H1 (cell line): Measurements from ENCODE around the gene CDCA3. TPM values are rescaled to one million over a fixed set of nuclear protein-coding genes. Genes with fewer than 3 reads are reported as not detected.

Experiments used
- CTCF ChIA-PET: fragments of 300-600 bp; sonication (Branson Sonifier 250); formaldehyde crosslinking; loops from one replicate; lab custom pipeline; 2021; ENCODE audit not compliant: partially characterized antibody; lab: Charles Lee
- POLR2A ChIA-PET: fragments of 300-600 bp; sonication (Branson Sonifier 250); formaldehyde crosslinking; loops from one replicate; lab custom pipeline; 2021; ENCODE audit warnings: inconsistent platforms; ENCODE audit not compliant: partially characterized antibody; lab: Charles Lee
- DNase-seq, 2 experiments: peaks; one replicate each; pipeline versions ENCODE4 v3.0.0 to v3.0.0-alpha.2; 2010 to 2022; ENCODE audit warnings: low spot score in 2 of 2, low read depth in 1 of 2, mixed read lengths in 1 of 2
- FAIRE-seq: peaks from 2 replicates; lab custom pipeline; 2011; peaks lifted over from hg19 to GRCh38; lab: Jason Lieb, UNC
- H2AFZ ChIP-seq: 2 replicates; pipeline ENCODE4 v1.8.1; 2012; ENCODE audit warnings: low read length, inconsistent platforms
- H2AK5ac ChIP-seq: 2 replicates; pipeline ENCODE4 v1.6.1; 2013; ENCODE audit warnings: low read depth, low read length
- H2BK120ac ChIP-seq: replicated peaks from 2 replicates; pipeline ENCODE3; 2013; ENCODE audit warnings: low read depth, low read length, inconsistent platforms
- H2BK12ac ChIP-seq: 2 replicates; pipeline ENCODE4 v1.6.1; 2013; ENCODE audit warnings: low read depth, low read length
- H2BK15ac ChIP-seq: 2 replicates; pipeline ENCODE4 v1.6.1; 2013; ENCODE audit warnings: low read length
- H2BK20ac ChIP-seq: 2 replicates; pipeline ENCODE4 v1.6.1; 2013; ENCODE audit warnings: low read length
- H2BK5ac ChIP-seq: 2 replicates; pipeline ENCODE4 v1.6.1; 2013; ENCODE audit warnings: low read depth, low read length
- H3K14ac ChIP-seq: 2 replicates; pipeline ENCODE4 v1.6.1; 2013; ENCODE audit warnings: inconsistent platforms; ENCODE audit not compliant: insufficient read length
- H3K18ac ChIP-seq: 2 replicates; pipeline ENCODE4 v1.6.1; 2013; ENCODE audit warnings: low read length; ENCODE audit errors: extremely low read depth
- H3K23ac ChIP-seq: 2 replicates; pipeline ENCODE4 v1.6.1; 2013; ENCODE audit warnings: inconsistent platforms; ENCODE audit not compliant: insufficient read length
- H3K23me2 ChIP-seq: 2 replicates; pipeline ENCODE4 v1.6.1; 2013; ENCODE audit warnings: low read depth, low read length
- H3K27ac ChIP-seq: 2 replicates; pipeline ENCODE4 v1.6.1; 2011; ENCODE audit warnings: low read depth, low read length, inconsistent platforms
- H3K27me3 ChIP-seq, 4 experiments: replicated peaks in 1 of 4; 1 replicate in 1 of 4; 2 replicates in 3 of 4; pipeline versions ENCODE4 v1.6.1 to v1.8.1; 2011 to 2013; ENCODE audit warnings: low read length in 3 of 4, mild to moderate bottlenecking in 3 of 4, inconsistent platforms in 2 of 4, mixed read lengths in 2 of 4, moderate library complexity in 1 of 4; ENCODE audit not compliant: control insufficient read depth in 3 of 4, insufficient read depth in 3 of 4; ENCODE audit errors: extremely low read depth in 1 of 4
- H3K36me3 ChIP-seq, 4 experiments: 2 replicates each; pipeline versions ENCODE4 v1.6.1 to v1.8.1; 2011 to 2013; ENCODE audit warnings: mild to moderate bottlenecking in 4 of 4, low read length in 3 of 4, moderate library complexity in 2 of 4, control low read depth in 1 of 4, inconsistent platforms in 1 of 4; ENCODE audit not compliant: insufficient read depth in 4 of 4, control insufficient read depth in 2 of 4
- H3K4ac ChIP-seq: replicated peaks from 2 replicates; pipeline ENCODE3; 2013; ENCODE audit warnings: low read length, low read depth, mixed read lengths, inconsistent platforms; ENCODE audit not compliant: insufficient read length
- H3K4me1 ChIP-seq, 4 experiments: replicated peaks in 1 of 4; 1 replicate in 1 of 4; 2 replicates in 3 of 4; pipeline versions ENCODE4 v1.6.1 to v1.8.1; 2011 to 2013; ENCODE audit warnings: low read length in 3 of 4, inconsistent platforms in 2 of 4, mixed read lengths in 1 of 4; ENCODE audit not compliant: insufficient read depth in 4 of 4, control insufficient read depth in 3 of 4
- H3K4me2 ChIP-seq, 2 experiments: 2 replicates each; pipeline versions ENCODE4 v1.6.1 to v1.8.1; 2011 to 2013; ENCODE audit warnings: low read depth in 2 of 2, low read length in 2 of 2, control low read depth in 1 of 2, inconsistent platforms in 1 of 2, mild to moderate bottlenecking in 1 of 2; ENCODE audit not compliant: insufficient read depth in 1 of 2
- H3K4me3 ChIP-seq, 4 experiments: fragments of 200-600, 300-600 bp in 1 of 4; sonication (generic), shearing (Covaris generic), sonication (Bioruptor Twin) in 1 of 4; 2 replicates each; pipeline versions ENCODE4 v1.5.1 to v1.8.1; 2011 to 2016; ENCODE audit warnings: low read length in 4 of 4, low read depth in 3 of 4, control low read depth in 2 of 4, inconsistent platforms in 2 of 4, mild to moderate bottlenecking in 2 of 4, mixed read lengths in 1 of 4, moderate library complexity in 1 of 4; ENCODE audit not compliant: insufficient read depth in 2 of 4; ENCODE audit errors: extremely low read depth in 1 of 4
- H3K56ac ChIP-seq: replicated peaks from 2 replicates; pipeline ENCODE3; 2013; ENCODE audit warnings: low read depth, mild to moderate bottlenecking, mixed read lengths, low read length, inconsistent platforms; ENCODE audit not compliant: insufficient read length
- H3K79me1 ChIP-seq: 2 replicates; pipeline ENCODE4 v1.6.1; 2013; ENCODE audit warnings: low read depth, low read length, control low read depth
- H3K79me2 ChIP-seq, 2 experiments: 2 replicates each; pipeline versions ENCODE4 v1.6.1 to v1.8.1; 2012 to 2013; ENCODE audit warnings: low read length in 2 of 2, mild to moderate bottlenecking in 2 of 2, inconsistent platforms in 1 of 2; ENCODE audit not compliant: insufficient read depth in 2 of 2, control insufficient read depth in 1 of 2
- H3K9ac ChIP-seq, 4 experiments: replicated peaks in 1 of 4; 1 replicate in 1 of 4; 2 replicates in 3 of 4; pipeline versions ENCODE4 v1.6.1 to v1.8.1; 2011 to 2013; ENCODE audit warnings: low read depth in 3 of 4, low read length in 3 of 4, control low read depth in 2 of 4, mild to moderate bottlenecking in 2 of 4, moderate library complexity in 2 of 4, inconsistent platforms in 1 of 4; ENCODE audit errors: extremely low read depth in 1 of 4
- H3K9me3 ChIP-seq, 2 experiments: 2 replicates each; pipeline versions ENCODE4 v1.6.1 to v1.8.1; 2012 to 2013; ENCODE audit warnings: mild to moderate bottlenecking in 2 of 2, moderate library complexity in 2 of 2, control low read depth in 1 of 2, inconsistent platforms in 1 of 2, low read depth in 1 of 2, low read length in 1 of 2, mixed read lengths in 1 of 2; ENCODE audit not compliant: insufficient read depth in 2 of 2
- H4K20me1 ChIP-seq, 2 experiments: replicated peaks in 1 of 2; 2 replicates each; pipeline versions ENCODE3 to v1.8.1; 2011 to 2013; ENCODE audit warnings: inconsistent platforms in 2 of 2, low read length in 2 of 2, mild to moderate bottlenecking in 1 of 2; ENCODE audit not compliant: insufficient read depth in 2 of 2, control insufficient read depth in 1 of 2
- H4K5ac ChIP-seq: 2 replicates; pipeline ENCODE4 v1.6.1; 2013; ENCODE audit warnings: low read length, low read depth, mixed read lengths, inconsistent platforms; ENCODE audit not compliant: insufficient read length
- H4K8ac ChIP-seq: 2 replicates; pipeline ENCODE4 v1.8.0; 2013; ENCODE audit warnings: mild to moderate bottlenecking, moderate library complexity, low read length, inconsistent platforms; ENCODE audit not compliant: insufficient read depth; ENCODE audit errors: extremely low read depth
- H4K91ac ChIP-seq: replicated peaks from 2 replicates; pipeline ENCODE3; 2013; ENCODE audit warnings: low read length, mixed read lengths, inconsistent platforms; ENCODE audit not compliant: insufficient read length
- ASH2L ChIP-seq: fragments of 200-600, 300-600 bp; sonication (generic); IDR thresholded peaks from one replicate; pipeline ENCODE4 v1.7.1; 2017; ENCODE audit warnings: low read length
- RBBP5 ChIP-seq: IDR thresholded peaks from 2 replicates; pipeline ENCODE4 v1.7.1; 2012; ENCODE audit warnings: low read depth, mild to moderate bottlenecking, inconsistent platforms, low read length, moderate library complexity, borderline replicate concordance
- SIN3A ChIP-seq, 2 experiments: IDR thresholded peaks in 1 of 2; conservative IDR thresholded peaks in 1 of 2; 2 replicates each; pipeline ENCODE4 v1.6.1; 2011 to 2012; ENCODE audit warnings: low read length in 2 of 2, improper control_type of control experiment in 1 of 2, low read depth in 1 of 2, mild to moderate bottlenecking in 1 of 2
- SP2 ChIP-seq: IDR thresholded peaks from 2 replicates; pipeline ENCODE4 v1.6.1; 2012; ENCODE audit warnings: mild to moderate bottlenecking, low read length, inconsistent platforms
- TBP ChIP-seq: IDR thresholded peaks from 2 replicates; pipeline ENCODE4 v1.6.1; 2011; ENCODE audit warnings: low read depth, low read length, improper control_type of control experiment
- WGBS, 2 experiments: shearing (Covaris generic) in 1 of 2; methylation state at CpG; one replicate each; pipeline versions ENCODE4 v1.1.6 to v1.1.7; 2013 to 2015; ENCODE audit warnings: low lambda C conversion rate in 2 of 2, mixed read lengths in 2 of 2, inconsistent platforms in 1 of 2, low coverage in 1 of 2, missing lambda C conversion rate in 1 of 2; ENCODE audit not compliant: insufficient replicate concordance in 2 of 2, insufficient coverage in 1 of 2, insufficient read length in 1 of 2; ENCODE audit errors: extremely low coverage in 1 of 2, missing lambda C conversion rate in 1 of 2; 5-methylcytosine and 5-hydroxymethylcytosine counted together
- polyA plus RNA-seq, 7 experiments: library from polyadenylated mRNA; depleted of rRNA in 3 of 7; stranded (reverse) in 5 of 7; unstranded in 2 of 7; fragments of >200 nt in 5 of 7; fragments of 200-250 nt in 2 of 7; gene quantifications; 1 replicate in 5 of 7; 2 replicates in 1 of 7; 4 replicates in 1 of 7; pipeline versions ENCODE4 v1.2.1 to v1.2.3, GENCODE V29; 2011 to 2013; ENCODE audit warnings: missing spikeins in 2 of 7, mixed read lengths in 2 of 7
- total RNA-seq: library from RNA; stranded (reverse); fragmentation: NEBNext Ultra II Directional; extraction: Animal tissue kit (Norgen Biotek cat#: 25700); gene quantifications from 2 replicates; pipeline ENCODE4 v1.2.1, GENCODE V29; 2021
- TF ChIP-seq, protein P1 (sequence below): IDR thresholded peaks from 2 replicates; pipeline ENCODE4 v1.6.1; 2012; ENCODE audit warnings: low read length, inconsistent platforms

The CDCA3 gene
- total and polyA plus RNA-seq, 2 of the 8 experiments (the other 6 are each of a cell fraction or from before 2014, with no cell fraction given): 47.7 to 71.2 TPM

DNA sequence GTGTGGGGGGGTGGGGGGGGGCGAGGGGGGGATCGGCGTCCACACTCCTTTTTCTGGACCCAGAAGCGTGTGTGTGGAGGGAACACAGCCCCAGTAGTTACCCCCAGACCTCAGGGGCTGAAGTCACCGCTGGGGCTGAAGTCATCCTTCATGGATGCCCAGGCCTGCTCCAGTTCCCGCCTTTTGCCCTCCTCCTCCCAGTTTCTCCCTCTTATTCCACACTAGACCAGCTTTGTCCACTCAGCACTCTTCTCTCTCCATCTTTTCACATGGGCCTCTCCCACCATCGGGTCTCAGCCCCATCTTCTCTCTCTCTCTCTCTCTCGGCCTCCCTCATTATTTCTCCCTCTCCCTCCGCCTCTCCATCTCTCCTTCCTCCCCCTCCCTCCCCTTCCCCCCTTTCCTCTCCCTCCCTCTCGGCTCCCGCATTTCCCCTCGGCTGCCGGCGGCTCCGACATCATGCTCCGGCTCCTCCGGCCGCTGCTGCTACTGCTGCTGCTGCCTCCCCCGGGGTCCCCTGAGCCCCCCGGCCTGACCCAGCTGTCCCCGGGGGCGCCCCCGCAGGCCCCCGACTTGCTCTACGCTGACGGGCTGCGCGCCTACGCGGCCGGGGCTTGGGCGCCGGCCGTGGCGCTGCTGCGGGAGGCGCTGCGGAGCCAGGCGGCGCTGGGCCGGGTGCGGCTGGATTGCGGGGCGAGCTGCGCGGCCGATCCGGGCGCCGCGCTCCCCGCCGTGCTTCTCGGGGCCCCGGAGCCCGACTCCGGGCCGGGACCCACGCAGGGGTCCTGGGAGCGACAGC is 22.9 kb downstream of the CDCA3 start, which contains the start of gene P3H3:
Gene P3H3, plus strand, starts transcription at position 426 of the 799 bp plus-strand sequence. Its CDS starts 34 bp downstream, at position 460.
- Histone ChIP-seq H3K36me3 (peaks cover 5 to 20% (median 18%) of the 10 kb centered on the region in 4 experiments; a peak in 5 of 8 replicates), H3K4me1 (peaks cover 4 to 26% (median 19%) of the 10 kb centered on the region in 4 experiments), H4K20me1 (peaks cover 0 to 7% of the 10 kb centered on the region in 2 experiments), H3K4ac (peak within 1 kb of the TSS; percentile 66), H3K27me3 (peaks cover 0 to 9% (median 6%) of the 10 kb centered on the region in 4 experiments; a peak in 5 of 7 replicates), H2BK15ac (0 out of 2 replicates have a peak within 1 kb of the TSS, but pooled peaks have one; percentile 72), H2BK120ac (peak within 1 kb of the TSS; percentile 26), H3K79me2 (peaks cover 0 to 9% of the 10 kb centered on the region in 2 experiments; a peak in 1 of 4 replicates), H3K56ac (peak within 1 kb of the TSS; percentile 84), H3K79me1 (peaks cover 4% of the 10 kb centered on the region), H3K4me2 (peak within 1 kb of the TSS; percentile 77 to 99), H3K9ac (peak within 1 kb of the TSS; percentile 66 to 84 (median 80)), H3K9me3 (no peaks in the 10 kb centered on the region), H2BK12ac (peak within 1 kb of the TSS; percentile 70; the same call in 1 of the 2 replicates), H3K4me3 (peak within 1 kb of the TSS; percentile 88 to 94 (median 90)), H3K14ac (no peak within 1 kb of the TSS), H3K23me2 (peaks cover 17% of the 10 kb centered on the region), H3K27ac (peak within 1 kb of the TSS; percentile 59; the same call in 1 of the 2 replicates), H2AK5ac (0 out of 2 replicates have a peak within 1 kb of the TSS, but pooled peaks have one; percentile 1), H4K91ac (peak within 1 kb of the TSS; percentile 90), H2AFZ (no peak within 1 kb of the TSS), H2BK20ac (no peak within 1 kb of the TSS), H2BK5ac (peak within 1 kb of the TSS; percentile 79; the same call in 1 of the 2 replicates), H3K23ac (no peak within 1 kb of the TSS), H3K18ac (peak within 1 kb of the TSS; percentile 76), H4K5ac (peak within 1 kb of the TSS; percentile 86), H4K8ac (peak within 1 kb of the TSS; percentile 66; the same call in 1 of the 2 replicates)
- CTCF ChIA-PET: interaction anchor here (0.7 to 23.7 kb wide), 8 partner anchors 19 to 224 kb away, joined by 3 to 532 read pairs (median 4); partner anchors contain the start of genes CD4, CDCA3, GNB3 and LAG3
- 2% methylated on average over 15 of the region's 60 CpGs; no CpG with 5 or more reads in 1 of the 2 experiments for WGBS, 2 experiments
- FAIRE-seq (no peak), DNase-seq (peak in 1 of 2 experiments; percentile 76)
- POLR2A ChIA-PET: interaction anchor here (0.7 to 27.1 kb wide), 18 partner anchors 9 to 128 kb away, joined by 3 to 388 read pairs (median 4); partner anchors contain the start of genes CDCA3, ENO2, GNB3 and MLF2
- no peak for TF ChIP-seq TBP
- peak; percentile 21; the same call in 1 of the 2 replicates for TF ChIP-seq RBBP5
- TF ChIP-seq SP2: no peak
- TF ChIP-seq SIN3A (conservative IDR thresholded peaks at IDR 0.05 in 1 of 2, IDR thresholded peaks at IDR 0.05 in 1 of 2; ENCODE audit: low read depth in 1 of 2, low read length in 2 of 2): no peak
- TF ChIP-seq ASH2L: peak; percentile 16
- TF ChIP-seq, protein P1, sequence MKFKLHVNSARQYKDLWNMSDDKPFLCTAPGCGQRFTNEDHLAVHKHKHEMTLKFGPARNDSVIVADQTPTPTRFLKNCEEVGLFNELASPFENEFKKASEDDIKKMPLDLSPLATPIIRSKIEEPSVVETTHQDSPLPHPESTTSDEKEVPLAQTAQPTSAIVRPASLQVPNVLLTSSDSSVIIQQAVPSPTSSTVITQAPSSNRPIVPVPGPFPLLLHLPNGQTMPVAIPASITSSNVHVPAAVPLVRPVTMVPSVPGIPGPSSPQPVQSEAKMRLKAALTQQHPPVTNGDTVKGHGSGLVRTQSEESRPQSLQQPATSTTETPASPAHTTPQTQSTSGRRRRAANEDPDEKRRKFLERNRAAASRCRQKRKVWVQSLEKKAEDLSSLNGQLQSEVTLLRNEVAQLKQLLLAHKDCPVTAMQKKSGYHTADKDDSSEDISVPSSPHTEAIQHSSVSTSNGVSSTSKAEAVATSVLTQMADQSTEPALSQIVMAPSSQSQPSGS: no peak
